Measurements from ENCODE around the gene FCMR. TPM values are rescaled to one million over a fixed set of nuclear protein-coding genes. Genes with fewer than 3 reads are reported as not detected.

The FCMR gene
- total RNA-seq, 1 donor from 2014 or later: not detected

GRCh38 chr1:206923009-206923960 lies 1.5 kb upstream of the FCMR start:
- no peak overlapping the region for H3K27ac Mint-ChIP-seq (ENCODE audit: unreplicated experiment)
- H3K4me3 Mint-ChIP-seq (ENCODE audit: unreplicated experiment): no peak overlapping the region
- H3K4me1 Mint-ChIP-seq (ENCODE audit: low read depth): no peaks in the 10 kb centered on the region
- no peak for DNase-seq (ENCODE audit: low spot score)
- H3K27me3 Mint-ChIP-seq (ENCODE audit: low read depth): no peaks in the 10 kb centered on the region
- H3K9me3 Mint-ChIP-seq (ENCODE audit: low read depth): no peaks in the 10 kb centered on the region
- TF ChIP-seq CTCF (IDR thresholded peaks at IDR 0.05): no peak
- H3K36me3 Mint-ChIP-seq (ENCODE audit: low read depth): no peaks in the 10 kb centered on the region

GRCh38 chr1:206922524-206922923 lies 783 bp upstream of the FCMR start:
- Mint-ChIP-seq H3K27me3 (ENCODE audit: low read depth) (peaks cover 3% of the 10 kb centered on the region), H3K4me3 (ENCODE audit: unreplicated experiment) (no peak overlapping the region), H3K9me3 (ENCODE audit: low read depth) (no peaks in the 10 kb centered on the region), H3K36me3 (ENCODE audit: low read depth) (no peaks in the 10 kb centered on the region), H3K27ac (ENCODE audit: unreplicated experiment) (no peak overlapping the region), H3K4me1 (ENCODE audit: low read depth) (no peaks in the 10 kb centered on the region)
- no peak for TF ChIP-seq CTCF (IDR thresholded peaks at IDR 0.05)
- DNase-seq (ENCODE audit: low spot score): no peak

GRCh38 chr1:206918076-206918475 lies 3.7 kb downstream of the FCMR start:
- Mint-ChIP-seq H3K27me3 (ENCODE audit: low read depth) (peaks cover 36% of the 10 kb centered on the region), H3K4me1 (ENCODE audit: low read depth) (no peaks in the 10 kb centered on the region), H3K27ac (ENCODE audit: unreplicated experiment) (no peak overlapping the region), H3K9me3 (ENCODE audit: low read depth) (no peaks in the 10 kb centered on the region), H3K4me3 (ENCODE audit: unreplicated experiment) (no peak overlapping the region), H3K36me3 (ENCODE audit: low read depth) (no peaks in the 10 kb centered on the region)
- DNase-seq (ENCODE audit: low spot score): no peak
- TF ChIP-seq CTCF (IDR thresholded peaks at IDR 0.05): no peak

GRCh38 chr1:206916000-206916709 lies 5.6 kb downstream of the FCMR start:
- Mint-ChIP-seq H3K4me3 (ENCODE audit: unreplicated experiment) (no peak overlapping the region), H3K27me3 (ENCODE audit: low read depth) (peaks cover 42% of the 10 kb centered on the region), H3K9me3 (ENCODE audit: low read depth) (no peaks in the 10 kb centered on the region), H3K4me1 (ENCODE audit: low read depth) (peaks cover 4% of the 10 kb centered on the region), H3K36me3 (ENCODE audit: low read depth) (no peaks in the 10 kb centered on the region), H3K27ac (ENCODE audit: unreplicated experiment) (no peak overlapping the region)
- DNase-seq (ENCODE audit: low spot score): no peak
- TF ChIP-seq CTCF (IDR thresholded peaks at IDR 0.05): no peak

- DNase-seq (ENCODE audit: low spot score): no peak
- Mint-ChIP-seq H3K4me1 (ENCODE audit: low read depth) (peaks cover 4% of the 10 kb centered on the region), H3K27me3 (ENCODE audit: low read depth) (peaks cover 42% of the 10 kb centered on the region), H3K9me3 (ENCODE audit: low read depth) (no peaks in the 10 kb centered on the region), H3K36me3 (ENCODE audit: low read depth) (no peaks in the 10 kb centered on the region), H3K4me3 (ENCODE audit: unreplicated experiment) (no peak overlapping the region), H3K27ac (ENCODE audit: unreplicated experiment) (no peak overlapping the region)
- no peak for TF ChIP-seq CTCF (IDR thresholded peaks at IDR 0.05)
Observed at GRCh38 chr1:206915030-206915735, 6.6 kb downstream of the FCMR start.
